ENCODE data around the gene FSTL3. TPM values are rescaled to one million over a fixed set of nuclear protein-coding genes. Genes with fewer than 3 reads are reported as not detected.

FSTL3 gene
- total RNA-seq, 2 experiments from 2014 or later, result 3.4 to 7.3 TPM

GRCh38 chr19:662207-662961, 13.8 kb upstream of the FSTL3 start:
- Histone ChIP-seq H3K36me3 (ENCODE audit: insufficient read depth, low read length) (peaks cover 45% of the 10 kb centered on the region), H3K4me2 (ENCODE audit: low read length) (peak overlapping the region; percentile 100), H3K4me3 (ENCODE audit: low read depth, low read length, poor library complexity, severe bottlenecking) (peak overlapping the region; percentile 100), H3K79me2 (ENCODE audit: insufficient read depth, low read depth, low read length) (peaks cover 61% of the 10 kb centered on the region), H3K9me3 (ENCODE audit: low read length) (no peaks in the 10 kb centered on the region), H3K9me2 (ENCODE audit: insufficient read depth, low read length) (no peaks in the 10 kb centered on the region), H4K20me1 (ENCODE audit: insufficient read depth, low read length) (peaks cover 19% of the 10 kb centered on the region), H2AFZ (ENCODE audit: low read length) (no peak overlapping the region), H3K4me1 (ENCODE audit: insufficient read depth, low read length, poor library complexity, severe bottlenecking) (peaks cover 44% of the 10 kb centered on the region), H3K27ac (ENCODE audit: low read depth, low read length, poor library complexity, severe bottlenecking) (peak overlapping the region; percentile 81)
- peak; percentile 82 for DNase-seq (ENCODE audit: low spot score)
- TF ChIP-seq EZH2phosphoT487 (IDR thresholded peaks at IDR 0.05; ENCODE audit: borderline replicate concordance, low read depth, low read length), result no peak
- TF ChIP-seq, protein P1, sequence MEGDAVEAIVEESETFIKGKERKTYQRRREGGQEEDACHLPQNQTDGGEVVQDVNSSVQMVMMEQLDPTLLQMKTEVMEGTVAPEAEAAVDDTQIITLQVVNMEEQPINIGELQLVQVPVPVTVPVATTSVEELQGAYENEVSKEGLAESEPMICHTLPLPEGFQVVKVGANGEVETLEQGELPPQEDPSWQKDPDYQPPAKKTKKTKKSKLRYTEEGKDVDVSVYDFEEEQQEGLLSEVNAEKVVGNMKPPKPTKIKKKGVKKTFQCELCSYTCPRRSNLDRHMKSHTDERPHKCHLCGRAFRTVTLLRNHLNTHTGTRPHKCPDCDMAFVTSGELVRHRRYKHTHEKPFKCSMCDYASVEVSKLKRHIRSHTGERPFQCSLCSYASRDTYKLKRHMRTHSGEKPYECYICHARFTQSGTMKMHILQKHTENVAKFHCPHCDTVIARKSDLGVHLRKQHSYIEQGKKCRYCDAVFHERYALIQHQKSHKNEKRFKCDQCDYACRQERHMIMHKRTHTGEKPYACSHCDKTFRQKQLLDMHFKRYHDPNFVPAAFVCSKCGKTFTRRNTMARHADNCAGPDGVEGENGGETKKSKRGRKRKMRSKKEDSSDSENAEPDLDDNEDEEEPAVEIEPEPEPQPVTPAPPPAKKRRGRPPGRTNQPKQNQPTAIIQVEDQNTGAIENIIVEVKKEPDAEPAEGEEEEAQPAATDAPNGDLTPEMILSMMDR (conservative IDR thresholded peaks at IDR 0.05; ENCODE audit: low read length), result no peak
- no TSS peak for BruUV-seq (replicated peaks)
- ChIA-PET CTCF (ENCODE audit: unreplicated experiment) (interaction anchor here (0.6 kb wide), 1 partner anchor 119 kb away, joined by 3 read pairs; no protein-coding TSS in a partner anchor), POLR2A (no interaction called here)
- intact Hi-C loops (cut with micrococcal nuclease; ENCODE audit: unreplicated experiment), result loop anchor here (2.0 to 5.0 kb wide), 2 partner anchors 90 to 134 kb away; partner anchors contain the start of genes BSG and PTBP1

- ChIA-PET CTCF (ENCODE audit: unreplicated experiment) (interaction anchor here (0.6 kb wide), 1 partner anchor 119 kb away, joined by 3 read pairs; no protein-coding TSS in a partner anchor), POLR2A (interaction anchor here (0.9 kb wide), 1 partner anchor 17 kb away, joined by 3 read pairs; no protein-coding TSS in a partner anchor)
- intact Hi-C loops (cut with micrococcal nuclease; ENCODE audit: unreplicated experiment), result loop anchor here (2.0 to 5.0 kb wide), 2 partner anchors 91 to 134 kb away; partner anchors contain the start of genes BSG and PTBP1
- Histone ChIP-seq H3K4me1 (ENCODE audit: insufficient read depth, low read length, poor library complexity, severe bottlenecking) (peaks cover 44% of the 10 kb centered on the region), H3K27ac (ENCODE audit: low read depth, low read length, poor library complexity, severe bottlenecking) (peak within 1 kb of the TSS; percentile 81), H4K20me1 (ENCODE audit: insufficient read depth, low read length) (peaks cover 19% of the 10 kb centered on the region), H3K9me3 (ENCODE audit: low read length) (no peaks in the 10 kb centered on the region), H3K4me2 (ENCODE audit: low read length) (peak within 1 kb of the TSS; percentile 100), H3K9me2 (ENCODE audit: insufficient read depth, low read length) (no peaks in the 10 kb centered on the region), H3K79me2 (ENCODE audit: insufficient read depth, low read depth, low read length) (peaks cover 53% of the 10 kb centered on the region), H2AFZ (ENCODE audit: low read length) (peak within 1 kb of the TSS; percentile 72; the same call in 1 of the 2 replicates), H3K36me3 (ENCODE audit: insufficient read depth, low read length) (peaks cover 38% of the 10 kb centered on the region), H3K4me3 (ENCODE audit: low read depth, low read length, poor library complexity, severe bottlenecking) (peak within 1 kb of the TSS; percentile 100)
- no TSS peak for BruUV-seq (replicated peaks)
- no peak for TF ChIP-seq EZH2phosphoT487 (IDR thresholded peaks at IDR 0.05; ENCODE audit: borderline replicate concordance, low read depth, low read length)
- TF ChIP-seq, protein P1 (conservative IDR thresholded peaks at IDR 0.05; ENCODE audit: low read length), result no peak
- DNase-seq (ENCODE audit: low spot score), result peak; percentile 93
Measured at GRCh38 chr19:662962-663681, 13.1 kb upstream of the FSTL3 start, which contains the start of gene RNF126. Gene RNF126, minus strand, starts transcription at chr19:663214. Its CDS starts 93 bp downstream, at chr19:663121.

All from OCI-LY7 (cell line).